OCI-LY1 (cell line): ENCODE measurements around the gene COL20A1.

Source experiments
- H2AFZ ChIP-seq: fragments of 200-600 bp; sonication (generic), shearing (Covaris generic); 2 replicates; pipeline ENCODE4 v1.6.0; 2014; ENCODE audit warnings: antibody characterized with exemption, mild to moderate bottlenecking, low read length
- H3F3A ChIP-seq: fragments of 200-600 bp; sonication (generic), shearing (Covaris generic); 2 replicates; pipeline ENCODE4 v1.6.0; 2014; ENCODE audit warnings: mild to moderate bottlenecking, antibody characterized with exemption, low read length, moderate library complexity; ENCODE audit not compliant: insufficient read depth
- H3K27ac ChIP-seq: fragments of 200-600 bp; sonication (generic); 2 replicates; pipeline ENCODE4 v1.5.1; 2014; ENCODE audit warnings: low read length, mixed run types, mild to moderate bottlenecking, low read depth; ENCODE audit not compliant: poor library complexity, severe bottlenecking
- H3K27me3 ChIP-seq: fragments of 200-600 bp; sonication (generic); 2 replicates; pipeline ENCODE4 v1.6.0; 2014; ENCODE audit warnings: antibody characterized with exemption, mild to moderate bottlenecking, low read length, moderate library complexity; ENCODE audit not compliant: insufficient read depth
- H3K36me3 ChIP-seq: fragments of 200-600 bp; sonication (generic); 2 replicates; pipeline ENCODE4 v1.6.1; 2014; ENCODE audit warnings: mild to moderate bottlenecking, antibody characterized with exemption, low read length, moderate library complexity, mixed read lengths; ENCODE audit not compliant: insufficient read depth
- H3K4me1 ChIP-seq: fragments of 200-600 bp; sonication (generic); 2 replicates; pipeline ENCODE4 v1.5.1; 2014; ENCODE audit warnings: mild to moderate bottlenecking, low read length, moderate library complexity; ENCODE audit not compliant: insufficient read depth, severe bottlenecking
- H3K4me2 ChIP-seq: fragments of 200-600 bp; sonication (generic), shearing (Covaris generic); 2 replicates; pipeline ENCODE4 v1.6.1; 2014; ENCODE audit warnings: low read length
- H3K4me3 ChIP-seq: fragments of 200-600 bp; sonication (generic); 2 replicates; pipeline ENCODE4 v1.5.1; 2014; ENCODE audit warnings: low read length, low read depth, mild to moderate bottlenecking, mixed read lengths; ENCODE audit not compliant: poor library complexity, severe bottlenecking
- H3K79me2 ChIP-seq: fragments of 200-600 bp; shearing (Covaris generic); 2 replicates; pipeline ENCODE4 v1.6.1; 2016; ENCODE audit warnings: mixed run types, low read length, mixed read lengths; ENCODE audit not compliant: insufficient read depth
- H3K9ac ChIP-seq: fragments of 200-600 bp; sonication (generic), shearing (Covaris generic); 2 replicates; pipeline ENCODE4 v1.6.1; 2014; ENCODE audit warnings: mild to moderate bottlenecking, low read length, mixed read lengths
- H3K9me2 ChIP-seq: fragments of 200-600 bp; sonication (generic), shearing (Covaris generic); 2 replicates; pipeline ENCODE4 v1.6.1; 2014; ENCODE audit warnings: low read depth, mild to moderate bottlenecking, low read length, mixed read lengths
- H3K9me3 ChIP-seq: fragments of 200-600 bp; shearing (Covaris generic); 2 replicates; pipeline ENCODE4 v1.6.1; 2014; ENCODE audit warnings: low read length, mixed read lengths
- H4K20me1 ChIP-seq: fragments of 200-600 bp; sonication (generic), shearing (Covaris generic); 2 replicates; pipeline ENCODE4 v1.6.0; 2016; ENCODE audit warnings: mild to moderate bottlenecking, low read length; ENCODE audit not compliant: insufficient read depth
- EZH2 ChIP-seq: fragments of 200-600 bp; sonication (generic), shearing (Covaris generic); IDR thresholded peaks from 2 replicates; pipeline ENCODE4 v1.8.0; 2017; ENCODE audit warnings: borderline replicate concordance, mixed run types, mild to moderate bottlenecking, antibody characterized with exemption, low read length, moderate library complexity, mixed read lengths
- TF ChIP-seq, protein P1 (sequence below): fragments of 200-600 bp; sonication (generic), shearing (Covaris generic); IDR thresholded peaks from 2 replicates; pipeline ENCODE4 v1.5.1; 2017; ENCODE audit warnings: mild to moderate bottlenecking, antibody characterized with exemption, low read length, moderate library complexity, mixed read lengths

The COL20A1 gene

DNA sequence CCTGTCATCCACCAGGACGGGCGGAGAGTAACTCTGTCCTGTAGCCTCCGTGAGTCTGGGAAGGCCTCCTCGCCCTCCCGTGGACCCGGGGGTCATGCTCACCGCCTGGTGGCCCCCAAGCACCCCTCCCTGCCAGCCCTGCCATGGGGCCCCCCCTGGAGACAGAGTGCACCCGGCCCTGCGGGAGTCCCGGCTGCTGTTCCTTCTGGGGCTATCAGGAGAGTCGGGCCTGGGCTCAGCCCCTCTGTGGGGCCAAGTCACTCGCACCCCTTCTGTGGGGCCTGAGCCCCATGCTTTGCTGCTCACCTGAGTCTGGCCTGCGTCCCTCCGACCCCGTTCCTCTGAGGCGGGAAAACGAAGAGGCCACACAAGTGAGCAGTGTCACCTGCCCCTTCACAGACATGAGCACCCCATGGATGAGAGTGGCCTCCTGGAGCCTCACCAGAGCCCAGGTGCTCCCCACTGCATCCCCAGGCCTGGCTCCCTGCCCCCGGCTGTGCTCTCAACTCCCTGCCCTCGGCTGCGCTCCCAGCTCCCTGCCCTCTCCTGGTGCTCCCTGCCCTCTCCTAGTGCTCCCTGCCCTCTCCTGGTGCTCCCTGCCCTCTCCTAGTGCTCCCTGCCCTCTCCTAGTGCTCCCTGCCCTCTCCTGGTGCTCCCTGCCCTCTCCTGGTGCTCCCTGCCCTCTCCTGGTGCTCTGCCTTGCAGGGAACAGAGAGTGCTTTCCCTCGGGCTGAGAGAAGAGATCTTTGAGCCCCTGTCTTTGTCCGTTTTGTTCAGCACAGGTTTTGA is 72.8 kb downstream of the COL20A1 start:
- Histone ChIP-seq H3K9ac (no peak overlapping the region), H3K4me3 (no peak overlapping the region), H3K79me2 (no peaks in the 10 kb centered on the region), H3K9me2 (no peaks in the 10 kb centered on the region), H3K4me1 (no peaks in the 10 kb centered on the region), H3F3A (no peaks in the 10 kb centered on the region), H3K36me3 (no peaks in the 10 kb centered on the region), H3K9me3 (no peaks in the 10 kb centered on the region), H4K20me1 (no peaks in the 10 kb centered on the region), H2AFZ (no peak overlapping the region), H3K4me2 (no peak overlapping the region), H3K27me3 (0 out of 2 replicates have a peak, but pooled peaks cover 3% of the 10 kb centered on the region), H3K27ac (no peak overlapping the region)
- TF ChIP-seq, protein P1, sequence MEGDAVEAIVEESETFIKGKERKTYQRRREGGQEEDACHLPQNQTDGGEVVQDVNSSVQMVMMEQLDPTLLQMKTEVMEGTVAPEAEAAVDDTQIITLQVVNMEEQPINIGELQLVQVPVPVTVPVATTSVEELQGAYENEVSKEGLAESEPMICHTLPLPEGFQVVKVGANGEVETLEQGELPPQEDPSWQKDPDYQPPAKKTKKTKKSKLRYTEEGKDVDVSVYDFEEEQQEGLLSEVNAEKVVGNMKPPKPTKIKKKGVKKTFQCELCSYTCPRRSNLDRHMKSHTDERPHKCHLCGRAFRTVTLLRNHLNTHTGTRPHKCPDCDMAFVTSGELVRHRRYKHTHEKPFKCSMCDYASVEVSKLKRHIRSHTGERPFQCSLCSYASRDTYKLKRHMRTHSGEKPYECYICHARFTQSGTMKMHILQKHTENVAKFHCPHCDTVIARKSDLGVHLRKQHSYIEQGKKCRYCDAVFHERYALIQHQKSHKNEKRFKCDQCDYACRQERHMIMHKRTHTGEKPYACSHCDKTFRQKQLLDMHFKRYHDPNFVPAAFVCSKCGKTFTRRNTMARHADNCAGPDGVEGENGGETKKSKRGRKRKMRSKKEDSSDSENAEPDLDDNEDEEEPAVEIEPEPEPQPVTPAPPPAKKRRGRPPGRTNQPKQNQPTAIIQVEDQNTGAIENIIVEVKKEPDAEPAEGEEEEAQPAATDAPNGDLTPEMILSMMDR: no peak
- TF ChIP-seq EZH2: no peak

DNA sequence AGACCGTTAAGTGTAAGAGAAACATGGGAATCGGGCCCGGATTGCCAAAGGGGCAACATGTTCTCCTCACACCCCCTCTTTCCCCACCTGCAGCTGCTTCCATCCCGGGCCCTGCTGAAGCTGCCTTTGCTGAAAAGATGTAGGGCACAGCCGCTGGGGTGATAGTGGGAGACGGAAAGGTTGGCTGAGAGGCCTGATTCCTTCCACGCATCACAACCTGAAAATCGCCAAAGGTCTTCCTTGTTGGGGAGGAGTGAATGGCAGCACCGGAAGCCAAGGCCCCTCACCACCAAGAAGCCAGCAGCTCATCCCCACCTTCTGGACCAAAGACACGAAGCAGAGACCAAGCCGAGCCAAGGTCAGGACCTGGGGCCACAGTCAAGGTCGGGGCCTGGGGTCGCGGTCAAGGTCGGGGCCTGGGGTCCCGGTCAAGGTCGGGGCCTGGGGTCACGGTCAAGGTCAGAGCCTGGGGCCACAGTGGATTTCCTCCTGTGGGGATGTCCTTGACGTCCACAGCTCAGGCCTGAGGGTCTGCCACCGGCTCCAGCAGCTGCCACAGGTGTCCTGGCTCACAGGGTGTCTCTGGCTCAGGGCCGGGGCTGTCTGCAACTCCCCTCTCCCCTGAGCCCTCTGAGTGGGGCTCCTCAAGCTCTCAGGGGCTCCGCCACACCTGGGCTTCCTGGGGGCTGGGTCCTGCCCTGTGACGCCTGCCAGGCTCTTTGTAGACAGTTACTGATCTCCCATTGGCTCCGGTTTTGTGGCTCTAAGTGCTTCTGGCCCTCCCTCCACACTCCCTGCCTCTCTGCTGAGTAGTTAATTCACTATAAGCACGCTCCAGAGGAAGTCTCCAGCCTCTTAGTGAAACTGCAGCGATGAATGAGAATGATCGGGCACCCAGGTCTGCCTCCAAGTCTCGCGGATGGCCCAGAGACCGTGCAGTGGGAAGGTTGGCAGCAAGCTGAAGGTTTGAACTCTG is 73.7 kb downstream of the COL20A1 start:
- Histone ChIP-seq H3K79me2 (no peaks in the 10 kb centered on the region), H3K36me3 (no peaks in the 10 kb centered on the region), H3K4me3 (no peak overlapping the region), H2AFZ (no peak overlapping the region), H4K20me1 (no peaks in the 10 kb centered on the region), H3K27me3 (0 out of 2 replicates have a peak, but pooled peaks cover 6% of the 10 kb centered on the region), H3K4me2 (no peak overlapping the region), H3F3A (no peaks in the 10 kb centered on the region), H3K27ac (no peak overlapping the region), H3K9me3 (no peaks in the 10 kb centered on the region), H3K4me1 (no peaks in the 10 kb centered on the region), H3K9me2 (no peaks in the 10 kb centered on the region), H3K9ac (no peak overlapping the region)
- TF ChIP-seq, protein P1: no peak
- TF ChIP-seq EZH2: no peak

DNA sequence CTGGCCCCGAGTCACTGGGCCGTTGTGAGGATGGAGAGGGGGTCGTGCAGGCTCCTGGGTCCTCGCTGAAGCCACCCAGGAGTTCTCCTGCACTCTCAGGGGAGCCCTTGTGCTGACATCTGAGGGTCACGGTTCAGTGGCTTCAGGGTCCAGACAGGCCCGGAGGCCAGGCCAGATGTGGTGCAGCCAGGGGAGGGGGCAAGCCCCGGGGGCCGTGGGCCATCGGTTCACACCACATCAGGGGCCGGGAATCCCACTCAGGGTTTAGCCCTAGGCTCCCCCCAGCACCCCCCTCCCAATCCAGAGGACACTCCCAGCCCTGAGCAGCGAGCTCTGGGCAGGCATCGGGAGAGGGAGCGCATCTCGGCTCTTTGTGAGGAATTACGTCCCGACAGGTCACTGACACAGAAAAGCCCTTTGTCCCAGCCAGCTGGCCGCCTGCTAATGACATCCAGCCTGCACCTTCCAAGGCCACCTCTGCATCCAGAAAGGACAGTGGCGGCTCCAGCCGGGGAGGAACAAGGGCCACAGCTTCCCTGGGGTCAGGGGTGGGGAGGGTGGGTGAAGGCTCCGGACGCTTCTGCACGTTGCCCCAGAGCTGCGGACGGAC is 74.6 kb downstream of the COL20A1 start:
- Histone ChIP-seq H2AFZ (no peak overlapping the region), H3K4me3 (no peak overlapping the region), H3K4me2 (no peak overlapping the region), H3K27me3 (0 out of 2 replicates have a peak, but pooled peaks cover 6% of the 10 kb centered on the region), H3F3A (no peaks in the 10 kb centered on the region), H3K9me2 (no peaks in the 10 kb centered on the region), H4K20me1 (no peaks in the 10 kb centered on the region), H3K79me2 (no peaks in the 10 kb centered on the region), H3K9me3 (no peaks in the 10 kb centered on the region), H3K36me3 (no peaks in the 10 kb centered on the region), H3K4me1 (no peaks in the 10 kb centered on the region), H3K9ac (no peak overlapping the region), H3K27ac (no peak overlapping the region)
- TF ChIP-seq, protein P1: no peak
- no peak for TF ChIP-seq EZH2
